ENCODE measurements around the gene PLCH2.

DNA sequence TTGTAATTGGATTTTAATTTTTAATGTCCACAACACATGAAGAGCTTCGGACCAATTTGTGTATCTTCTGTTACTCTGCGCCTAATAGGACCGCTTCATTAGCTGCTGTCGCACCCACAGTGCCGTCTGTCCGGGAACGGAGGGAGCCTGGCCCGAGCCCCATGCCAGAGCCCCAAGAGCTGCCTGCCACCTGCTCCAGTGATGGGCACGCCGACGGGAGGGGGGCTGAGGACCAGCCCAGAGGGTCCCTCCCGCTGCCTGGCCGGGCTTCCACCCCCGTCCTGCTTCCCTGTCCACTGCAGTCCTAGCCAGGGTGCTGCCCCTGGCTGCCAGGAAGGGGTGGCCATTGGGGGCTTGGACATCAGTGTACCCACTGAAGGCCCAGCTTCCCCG, 30.3 kb upstream of the PLCH2 start:
- TF ChIP-seq FOXA1 (IDR thresholded peaks at IDR 0.05) (no peak), RXRA (IDR thresholded peaks at IDR 0.05) (no peak), HNF4A (conservative IDR thresholded peaks at IDR 0.05) (no peak), RAD21 (IDR thresholded peaks at IDR 0.05) (no peak), YY1 (IDR thresholded peaks at IDR 0.05) (no peak), JUND (IDR thresholded peaks at IDR 0.05) (no peak), EGR1 (IDR thresholded peaks at IDR 0.05; ENCODE audit: low read depth in 2 of 2) (no peak), TAF1 (conservative IDR thresholded peaks at IDR 0.05) (no peak)
- TF ChIP-seq, protein P1, sequence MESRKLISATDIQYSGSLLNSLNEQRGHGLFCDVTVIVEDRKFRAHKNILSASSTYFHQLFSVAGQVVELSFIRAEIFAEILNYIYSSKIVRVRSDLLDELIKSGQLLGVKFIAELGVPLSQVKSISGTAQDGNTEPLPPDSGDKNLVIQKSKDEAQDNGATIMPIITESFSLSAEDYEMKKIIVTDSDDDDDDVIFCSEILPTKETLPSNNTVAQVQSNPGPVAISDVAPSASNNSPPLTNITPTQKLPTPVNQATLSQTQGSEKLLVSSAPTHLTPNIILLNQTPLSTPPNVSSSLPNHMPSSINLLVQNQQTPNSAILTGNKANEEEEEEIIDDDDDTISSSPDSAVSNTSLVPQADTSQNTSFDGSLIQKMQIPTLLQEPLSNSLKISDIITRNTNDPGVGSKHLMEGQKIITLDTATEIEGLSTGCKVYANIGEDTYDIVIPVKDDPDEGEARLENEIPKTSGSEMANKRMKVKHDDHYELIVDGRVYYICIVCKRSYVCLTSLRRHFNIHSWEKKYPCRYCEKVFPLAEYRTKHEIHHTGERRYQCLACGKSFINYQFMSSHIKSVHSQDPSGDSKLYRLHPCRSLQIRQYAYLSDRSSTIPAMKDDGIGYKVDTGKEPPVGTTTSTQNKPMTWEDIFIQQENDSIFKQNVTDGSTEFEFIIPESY (IDR thresholded peaks at IDR 0.05) = no peak
- TF ChIP-seq, protein P2, sequence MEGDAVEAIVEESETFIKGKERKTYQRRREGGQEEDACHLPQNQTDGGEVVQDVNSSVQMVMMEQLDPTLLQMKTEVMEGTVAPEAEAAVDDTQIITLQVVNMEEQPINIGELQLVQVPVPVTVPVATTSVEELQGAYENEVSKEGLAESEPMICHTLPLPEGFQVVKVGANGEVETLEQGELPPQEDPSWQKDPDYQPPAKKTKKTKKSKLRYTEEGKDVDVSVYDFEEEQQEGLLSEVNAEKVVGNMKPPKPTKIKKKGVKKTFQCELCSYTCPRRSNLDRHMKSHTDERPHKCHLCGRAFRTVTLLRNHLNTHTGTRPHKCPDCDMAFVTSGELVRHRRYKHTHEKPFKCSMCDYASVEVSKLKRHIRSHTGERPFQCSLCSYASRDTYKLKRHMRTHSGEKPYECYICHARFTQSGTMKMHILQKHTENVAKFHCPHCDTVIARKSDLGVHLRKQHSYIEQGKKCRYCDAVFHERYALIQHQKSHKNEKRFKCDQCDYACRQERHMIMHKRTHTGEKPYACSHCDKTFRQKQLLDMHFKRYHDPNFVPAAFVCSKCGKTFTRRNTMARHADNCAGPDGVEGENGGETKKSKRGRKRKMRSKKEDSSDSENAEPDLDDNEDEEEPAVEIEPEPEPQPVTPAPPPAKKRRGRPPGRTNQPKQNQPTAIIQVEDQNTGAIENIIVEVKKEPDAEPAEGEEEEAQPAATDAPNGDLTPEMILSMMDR (IDR thresholded peaks at IDR 0.05; ENCODE audit: low read depth, low read length, missing input control) = no peak
- TF ChIP-seq, protein P3, sequence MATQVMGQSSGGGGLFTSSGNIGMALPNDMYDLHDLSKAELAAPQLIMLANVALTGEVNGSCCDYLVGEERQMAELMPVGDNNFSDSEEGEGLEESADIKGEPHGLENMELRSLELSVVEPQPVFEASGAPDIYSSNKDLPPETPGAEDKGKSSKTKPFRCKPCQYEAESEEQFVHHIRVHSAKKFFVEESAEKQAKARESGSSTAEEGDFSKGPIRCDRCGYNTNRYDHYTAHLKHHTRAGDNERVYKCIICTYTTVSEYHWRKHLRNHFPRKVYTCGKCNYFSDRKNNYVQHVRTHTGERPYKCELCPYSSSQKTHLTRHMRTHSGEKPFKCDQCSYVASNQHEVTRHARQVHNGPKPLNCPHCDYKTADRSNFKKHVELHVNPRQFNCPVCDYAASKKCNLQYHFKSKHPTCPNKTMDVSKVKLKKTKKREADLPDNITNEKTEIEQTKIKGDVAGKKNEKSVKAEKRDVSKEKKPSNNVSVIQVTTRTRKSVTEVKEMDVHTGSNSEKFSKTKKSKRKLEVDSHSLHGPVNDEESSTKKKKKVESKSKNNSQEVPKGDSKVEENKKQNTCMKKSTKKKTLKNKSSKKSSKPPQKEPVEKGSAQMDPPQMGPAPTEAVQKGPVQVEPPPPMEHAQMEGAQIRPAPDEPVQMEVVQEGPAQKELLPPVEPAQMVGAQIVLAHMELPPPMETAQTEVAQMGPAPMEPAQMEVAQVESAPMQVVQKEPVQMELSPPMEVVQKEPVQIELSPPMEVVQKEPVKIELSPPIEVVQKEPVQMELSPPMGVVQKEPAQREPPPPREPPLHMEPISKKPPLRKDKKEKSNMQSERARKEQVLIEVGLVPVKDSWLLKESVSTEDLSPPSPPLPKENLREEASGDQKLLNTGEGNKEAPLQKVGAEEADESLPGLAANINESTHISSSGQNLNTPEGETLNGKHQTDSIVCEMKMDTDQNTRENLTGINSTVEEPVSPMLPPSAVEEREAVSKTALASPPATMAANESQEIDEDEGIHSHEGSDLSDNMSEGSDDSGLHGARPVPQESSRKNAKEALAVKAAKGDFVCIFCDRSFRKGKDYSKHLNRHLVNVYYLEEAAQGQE (IDR thresholded peaks at IDR 0.05) = no peak

Measured in liver (tissue), 3 donors.